Neural crest cell (in vitro differentiated cells): ENCODE measurements around the gene RALBP1. TPM values are rescaled to one million over a fixed set of nuclear protein-coding genes. Genes with fewer than 3 reads are reported as not detected.

Source experiments
- DNase-seq: peaks from one replicate; pipeline ENCODE4 v3.0.0; 2021; ENCODE audit warnings: low read depth, mixed read lengths, low spot score
- H3K27ac Mint-ChIP-seq: one replicate; pipeline ENCODE4 v1.8.0; 2021; ENCODE audit warnings: mild to moderate bottlenecking, mixed read lengths; ENCODE audit not compliant: unreplicated experiment
- H3K27me3 Mint-ChIP-seq: 2 replicates; pipeline ENCODE4 v1.8.0; 2021; ENCODE audit warnings: low read depth, mild to moderate bottlenecking, mixed read lengths
- H3K36me3 Mint-ChIP-seq: 2 replicates; pipeline ENCODE4 v1.8.0; 2021; ENCODE audit warnings: low read depth, mild to moderate bottlenecking, mixed read lengths
- H3K4me1 Mint-ChIP-seq: 2 replicates; pipeline ENCODE4 v1.8.0; 2021; ENCODE audit warnings: mixed read lengths
- H3K4me3 Mint-ChIP-seq: one replicate; pipeline ENCODE4 v1.8.0; 2021; ENCODE audit warnings: mild to moderate bottlenecking, mixed read lengths
- H3K9me3 Mint-ChIP-seq: 2 replicates; pipeline ENCODE4 v1.8.0; 2021; ENCODE audit warnings: mixed read lengths
- CTCF ChIP-seq: fragments of 200-600 bp; sonication (generic); conservative IDR thresholded peaks from 2 replicates; pipeline ENCODE4 v1.5.0; 2021; ENCODE audit warnings: antibody characterized with exemption, mild to moderate bottlenecking
- total RNA-seq: library from RNA; stranded (reverse); gene quantifications from 2 replicates; pipeline ENCODE4 v1.2.1, GENCODE V29; 2021

Gene RALBP1
- total RNA-seq, 1 donor from 2014 or later: 47.0 TPM

GRCh38 chr18:9563331-9563730 lies 88.0 kb downstream of the RALBP1 start:
- no peak overlapping the region for H3K4me3 Mint-ChIP-seq
- TF ChIP-seq CTCF: no peak
- DNase-seq: no peak
- no peaks in the 10 kb centered on the region for H3K9me3 Mint-ChIP-seq
- H3K4me1 Mint-ChIP-seq: no peaks in the 10 kb centered on the region
- H3K27ac Mint-ChIP-seq: no peak overlapping the region
- peaks cover 20% of the 10 kb centered on the region for H3K36me3 Mint-ChIP-seq
- H3K27me3 Mint-ChIP-seq: no peaks in the 10 kb centered on the region

GRCh38 chr18:9565407-9565806 lies 90.1 kb downstream of the RALBP1 start:
- TF ChIP-seq CTCF: no peak
- no peak for DNase-seq
- no peaks in the 10 kb centered on the region for H3K27me3 Mint-ChIP-seq
- no peaks in the 10 kb centered on the region for H3K4me1 Mint-ChIP-seq
- no peak overlapping the region for H3K4me3 Mint-ChIP-seq
- H3K9me3 Mint-ChIP-seq: no peaks in the 10 kb centered on the region
- H3K36me3 Mint-ChIP-seq: peaks cover 16% of the 10 kb centered on the region
- no peak overlapping the region for H3K27ac Mint-ChIP-seq

- H3K36me3 Mint-ChIP-seq: peaks cover 16% of the 10 kb centered on the region
- no peaks in the 10 kb centered on the region for H3K27me3 Mint-ChIP-seq
- H3K4me1 Mint-ChIP-seq: no peaks in the 10 kb centered on the region
- TF ChIP-seq CTCF: no peak
- no peaks in the 10 kb centered on the region for H3K9me3 Mint-ChIP-seq
- DNase-seq: no peak
- no peak overlapping the region for H3K27ac Mint-ChIP-seq
- H3K4me3 Mint-ChIP-seq: no peak overlapping the region
Observed at GRCh38 chr18:9568186-9568585, 92.9 kb downstream of the RALBP1 start.

GRCh38 chr18:9569178-9569577 lies 93.9 kb downstream of the RALBP1 start:
- Mint-ChIP-seq H3K27ac (no peak overlapping the region), H3K27me3 (no peaks in the 10 kb centered on the region), H3K36me3 (peaks cover 16% of the 10 kb centered on the region), H3K4me1 (no peaks in the 10 kb centered on the region), H3K4me3 (no peak overlapping the region), H3K9me3 (no peaks in the 10 kb centered on the region)
- no peak for DNase-seq
- no peak for TF ChIP-seq CTCF

GRCh38 chr18:9570255-9570654 lies 94.9 kb downstream of the RALBP1 start:
- H3K4me3 Mint-ChIP-seq: no peak overlapping the region
- no peaks in the 10 kb centered on the region for H3K27me3 Mint-ChIP-seq
- H3K9me3 Mint-ChIP-seq: no peaks in the 10 kb centered on the region
- peaks cover under 1% of the 10 kb centered on the region for H3K4me1 Mint-ChIP-seq
- TF ChIP-seq CTCF: no peak
- no peak for DNase-seq
- no peak overlapping the region for H3K27ac Mint-ChIP-seq
- H3K36me3 Mint-ChIP-seq: peaks cover 16% of the 10 kb centered on the region

GRCh38 chr18:9571546-9571945 lies 96.2 kb downstream of the RALBP1 start:
- no peak overlapping the region for H3K27ac Mint-ChIP-seq

More at GRCh38 chr18:9571546-9571945, 96.2 kb downstream of the RALBP1 start:
- Mint-ChIP-seq H3K36me3 (peaks cover 21% of the 10 kb centered on the region), H3K27me3 (no peaks in the 10 kb centered on the region), H3K4me3 (no peak overlapping the region), H3K4me1 (peaks cover 7% of the 10 kb centered on the region), H3K9me3 (no peaks in the 10 kb centered on the region)
- no peak for DNase-seq
- no peak for TF ChIP-seq CTCF
